GM18511 (cell line): ENCODE results near the gene SH2D3A.
"Not testable (repeated sequence)": the region's sequence is repeated elsewhere in the genome, so short reads cannot be mapped to it uniquely, and the experiment has no call there.

ENCODE experiments used
- ATAC-seq: cut with Tn5 transposase; IDR thresholded peaks from one replicate; pipeline ENCODE4 v1.9.1; 2021; ENCODE audit warnings: mild to moderate bottlenecking, moderate library complexity; ENCODE audit not compliant: unreplicated experiment

The SH2D3A gene

DNA sequence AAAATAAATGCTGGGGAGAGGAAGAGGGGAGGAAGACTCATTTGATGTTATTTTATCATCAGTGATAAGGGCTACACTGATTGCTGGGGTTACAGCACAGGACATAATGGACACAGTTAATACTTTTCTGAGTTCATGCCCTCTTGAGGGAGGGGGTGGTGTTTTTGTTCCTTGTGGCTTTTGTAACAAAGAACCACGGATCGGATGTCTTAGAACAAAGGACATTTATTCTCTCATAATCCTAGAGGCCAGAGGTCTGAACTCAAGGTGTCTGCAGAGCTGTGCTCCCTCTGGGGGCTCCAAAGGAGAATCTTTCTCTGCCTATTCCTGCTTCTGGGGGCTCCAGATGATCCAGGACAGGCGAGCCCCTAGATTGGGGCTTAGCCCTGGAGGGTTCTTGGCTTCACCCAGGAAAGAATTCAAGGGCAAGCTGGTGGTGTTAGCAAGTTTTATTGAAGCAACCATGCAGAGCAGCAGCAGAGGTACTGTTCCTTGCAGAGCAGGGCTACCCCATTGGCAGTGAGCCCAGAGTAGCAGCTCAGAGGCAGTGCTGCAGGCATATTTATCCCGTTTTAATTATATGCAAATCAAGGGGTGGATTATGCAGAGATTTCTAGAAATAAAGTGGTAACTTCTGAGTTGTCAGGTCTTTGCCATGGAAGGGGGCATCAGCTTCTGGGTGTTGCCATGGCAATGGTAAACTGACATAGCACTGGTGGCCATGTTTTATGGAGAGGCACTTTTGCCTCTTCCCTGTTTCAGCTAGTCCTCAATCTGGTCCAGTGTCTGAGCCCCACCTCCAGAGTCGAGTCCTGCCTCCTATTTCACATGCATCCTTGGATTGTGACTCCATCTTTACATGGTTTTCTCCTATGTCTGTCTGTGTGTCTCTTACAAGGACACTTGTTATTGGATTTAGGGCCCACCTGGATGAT is 23.2 kb upstream of the SH2D3A start:
- ATAC-seq = no peak

DNA sequence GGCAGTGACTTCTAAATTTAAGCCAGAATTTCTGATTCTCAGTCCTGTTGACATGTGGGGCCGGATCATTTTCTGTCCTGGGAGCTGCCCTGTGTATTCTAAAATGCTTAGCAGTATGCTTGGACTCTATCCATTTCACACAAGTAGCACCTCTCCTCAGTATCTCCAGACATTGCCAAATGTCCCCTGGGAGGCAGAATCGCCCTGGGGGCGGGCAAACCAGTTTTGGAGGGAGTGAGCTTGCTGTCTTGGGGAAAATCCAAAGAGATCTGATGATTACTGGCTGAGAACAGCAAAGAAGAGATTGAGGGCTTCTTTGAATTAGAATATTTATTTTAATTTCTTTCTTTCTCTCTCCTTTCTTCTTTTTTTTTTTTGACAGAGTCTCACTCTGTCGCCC is 21.7 kb upstream of the SH2D3A start:
- no peak for ATAC-seq

DNA sequence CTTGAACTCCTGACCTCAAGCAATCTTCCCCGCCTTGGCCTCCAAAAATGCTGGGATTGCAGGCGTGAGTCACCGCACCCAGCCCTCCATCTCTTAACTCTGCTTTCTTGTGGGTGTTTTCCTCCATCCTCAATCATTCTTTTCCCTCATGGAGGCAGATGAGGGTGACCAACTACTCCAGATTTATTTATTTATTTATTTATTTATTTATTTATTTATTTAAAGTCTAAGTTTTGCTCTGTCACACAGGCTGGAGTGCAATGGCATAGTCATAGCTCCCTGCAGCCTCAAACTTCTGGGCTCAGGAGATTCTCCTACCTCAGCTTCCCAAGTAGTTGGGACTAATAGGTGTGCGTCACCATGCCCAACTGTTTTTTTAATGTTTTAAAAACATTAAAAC is 20.2 kb upstream of the SH2D3A start:
- no peak for ATAC-seq

DNA sequence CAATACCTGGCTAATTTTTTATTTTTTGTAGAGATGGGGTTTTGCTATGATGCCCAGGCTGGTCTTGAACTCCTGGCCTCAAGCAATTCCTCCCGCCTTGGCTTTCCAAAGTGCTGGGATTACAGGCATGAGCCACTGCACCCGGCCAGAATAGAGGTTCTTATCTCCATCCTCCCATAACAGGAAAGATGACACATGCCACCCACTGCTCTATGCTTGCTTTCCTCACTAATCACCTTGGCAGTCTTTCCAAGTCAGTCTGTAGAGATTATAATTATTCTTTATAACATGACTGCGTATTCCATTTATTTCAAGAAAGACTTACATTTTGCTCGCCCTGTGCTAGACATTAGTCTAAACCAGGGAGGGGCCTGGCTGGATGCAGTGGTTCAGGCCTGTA is 12.0 kb upstream of the SH2D3A start:
- ATAC-seq = no peak

DNA sequence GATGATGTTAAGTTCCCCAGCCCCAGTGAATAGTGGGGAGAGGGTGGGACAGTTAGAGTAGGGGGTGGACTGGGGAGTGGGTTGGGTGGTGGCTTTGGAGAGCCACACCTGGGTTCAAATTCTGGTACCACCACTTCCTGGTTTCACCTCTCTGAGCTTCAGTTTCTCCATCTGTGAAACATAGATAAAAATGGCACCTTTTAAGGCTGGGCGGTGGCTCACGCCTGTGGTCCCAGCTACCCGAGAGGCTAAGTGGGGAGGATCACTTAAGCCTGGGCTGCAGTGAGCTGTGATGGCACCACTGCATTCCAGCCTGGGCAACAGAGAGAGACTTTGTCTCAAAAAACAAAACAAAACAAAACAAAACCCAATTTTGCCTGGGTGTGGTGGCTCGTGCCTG is 11.2 kb upstream of the SH2D3A start:
- no peak for ATAC-seq

DNA sequence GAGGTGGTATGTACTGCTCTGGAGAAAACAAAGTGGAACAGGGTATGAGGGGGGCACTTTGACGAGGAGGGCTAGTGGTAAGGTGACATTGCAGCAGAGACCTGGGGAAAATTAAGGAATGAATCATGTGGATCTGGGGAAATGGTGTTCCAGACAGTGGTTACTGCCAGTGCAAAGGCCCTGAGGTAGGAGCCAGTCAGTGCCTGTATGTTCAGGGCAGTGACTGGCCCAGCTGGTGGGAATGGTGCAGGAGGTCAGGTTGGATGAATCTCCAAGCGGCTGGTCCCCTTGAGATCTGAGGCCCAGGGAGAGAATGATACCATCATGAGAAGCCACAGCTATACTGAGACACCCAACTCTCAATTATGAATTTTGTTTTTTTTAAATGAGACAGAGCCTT is 10.2 kb upstream of the SH2D3A start:
- ATAC-seq = no peak

DNA sequence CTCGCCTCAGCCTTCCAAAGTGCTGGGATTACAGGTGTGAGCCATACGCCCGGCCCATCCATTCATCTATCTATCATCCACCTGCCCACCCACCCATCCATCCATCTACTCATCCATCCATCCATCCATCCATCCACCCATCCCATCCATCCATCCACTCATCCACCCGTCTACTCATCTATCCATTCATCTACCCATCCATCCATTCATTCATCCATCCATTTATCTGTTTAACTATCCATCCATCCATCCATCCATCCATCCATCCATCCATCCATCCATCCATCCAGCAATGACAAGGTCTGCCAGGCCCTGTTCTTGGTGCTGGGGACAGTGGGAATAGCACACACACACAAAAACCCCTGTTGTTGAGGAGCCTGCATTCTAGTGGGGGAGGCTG is 9.8 kb upstream of the SH2D3A start:
- ATAC-seq = no peak

DNA sequence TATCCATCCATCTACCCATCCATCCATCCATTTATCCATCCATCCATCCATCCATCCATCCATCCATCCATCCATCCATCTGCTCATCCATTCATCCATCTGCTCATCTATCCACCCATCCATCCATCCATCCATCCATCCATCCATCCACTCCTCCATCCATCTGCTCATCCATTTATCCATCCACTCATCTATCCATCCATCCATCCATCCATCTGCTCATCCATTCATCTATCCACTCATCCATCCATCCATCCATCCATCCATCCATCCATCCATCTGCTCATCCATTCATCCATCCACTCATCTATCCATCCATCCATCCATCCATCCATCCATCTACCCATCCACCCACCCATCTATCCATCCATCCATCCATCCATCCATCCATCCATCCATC is 8.8 kb upstream of the SH2D3A start:
- ATAC-seq = not testable (repeated sequence)

DNA sequence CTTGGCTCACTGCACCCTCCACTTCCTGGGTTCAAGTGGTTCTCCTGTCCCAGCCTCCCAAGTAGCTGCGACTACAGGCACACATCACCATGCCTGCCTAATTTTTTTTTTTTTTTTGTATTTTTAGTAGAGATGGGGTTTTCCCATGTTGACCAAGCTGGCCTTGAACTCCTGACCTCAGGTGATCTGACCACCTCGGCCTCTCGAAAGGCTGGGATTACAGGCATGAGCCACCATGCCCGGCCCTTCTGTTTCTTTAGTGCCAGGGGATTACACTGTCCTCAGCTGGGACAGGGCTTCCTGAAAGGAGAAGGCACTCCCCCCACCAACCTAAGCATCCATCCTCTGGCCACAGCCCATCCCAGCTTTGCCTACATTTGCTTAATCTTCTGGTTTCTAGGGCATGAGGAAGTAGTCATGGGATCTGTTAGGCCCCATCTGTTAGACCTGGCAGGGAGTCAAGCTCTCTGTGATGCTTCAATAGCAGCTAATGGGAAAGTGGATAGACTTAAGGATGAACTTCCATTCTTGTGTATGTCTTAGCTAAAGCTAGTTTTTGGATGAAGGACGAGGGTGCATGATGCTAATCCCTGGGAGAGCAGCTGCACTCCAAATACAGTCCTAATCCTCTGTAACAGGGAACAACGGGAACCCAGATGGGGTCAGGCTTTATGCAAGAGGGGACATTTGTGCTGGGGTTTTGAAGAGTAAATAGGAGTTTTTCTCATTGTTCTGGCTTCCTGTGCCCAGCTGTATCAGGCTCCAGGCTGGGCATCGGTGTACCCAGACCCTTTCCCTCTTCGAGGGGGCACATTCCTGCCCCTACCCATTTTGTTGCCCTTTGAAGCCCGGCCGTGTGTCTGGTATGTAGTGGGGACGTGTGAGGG is 7.8 kb upstream of the SH2D3A start:
- no peak for ATAC-seq

DNA sequence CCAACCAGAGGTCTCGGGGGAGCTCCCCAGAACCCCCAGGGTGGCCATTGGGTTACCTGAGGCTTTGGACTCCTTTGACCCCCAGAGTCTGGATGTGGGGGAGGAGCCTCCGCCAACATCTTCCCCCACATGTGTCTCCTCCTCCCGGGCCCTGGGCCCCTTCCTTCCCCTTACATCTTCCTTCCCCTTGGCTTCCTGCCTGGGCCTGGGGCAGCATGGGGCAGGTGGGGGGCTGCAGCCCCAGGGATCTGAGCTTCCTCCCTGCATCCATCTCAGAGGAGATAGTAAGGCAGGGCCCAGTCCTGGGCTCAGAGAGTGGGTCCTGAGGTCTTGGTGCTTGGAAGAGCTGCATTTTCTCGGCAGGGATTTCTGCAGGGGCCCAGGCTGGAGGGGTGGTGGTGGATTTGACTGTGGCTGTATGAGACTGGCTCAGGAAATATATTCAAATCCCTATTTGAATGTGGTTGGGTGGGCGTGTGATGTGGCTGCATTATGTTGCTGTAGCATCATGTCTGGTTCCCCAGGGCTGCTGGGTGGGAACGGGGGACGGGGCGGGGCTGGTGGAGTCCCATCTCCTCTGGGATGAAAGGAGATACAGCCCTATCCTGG is 6.2 kb upstream of the SH2D3A start:
- ATAC-seq = peak; percentile 43

DNA sequence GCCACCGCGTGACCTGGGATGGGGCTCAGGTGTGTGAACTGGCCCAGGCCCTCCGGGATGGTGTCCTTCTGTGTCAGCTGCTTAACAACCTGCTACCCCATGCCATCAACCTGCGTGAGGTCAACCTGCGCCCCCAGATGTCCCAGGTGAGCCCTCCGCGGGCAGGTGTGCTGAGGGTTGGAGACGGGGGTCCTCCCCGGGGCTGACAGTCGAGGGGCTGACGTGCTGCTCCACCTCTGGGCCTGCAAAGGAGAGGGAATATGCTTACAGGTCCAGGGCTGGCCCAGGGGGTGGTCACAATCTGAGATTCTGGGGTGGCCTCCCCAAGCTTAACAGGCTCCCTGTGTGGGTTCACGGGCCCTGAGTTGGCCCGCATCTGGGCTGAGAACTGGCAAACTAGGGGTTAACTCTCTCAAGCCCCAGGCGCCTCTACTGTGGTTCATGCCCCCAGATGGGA is 5.7 kb upstream of the SH2D3A start:
- peak; percentile 2 for ATAC-seq

DNA sequence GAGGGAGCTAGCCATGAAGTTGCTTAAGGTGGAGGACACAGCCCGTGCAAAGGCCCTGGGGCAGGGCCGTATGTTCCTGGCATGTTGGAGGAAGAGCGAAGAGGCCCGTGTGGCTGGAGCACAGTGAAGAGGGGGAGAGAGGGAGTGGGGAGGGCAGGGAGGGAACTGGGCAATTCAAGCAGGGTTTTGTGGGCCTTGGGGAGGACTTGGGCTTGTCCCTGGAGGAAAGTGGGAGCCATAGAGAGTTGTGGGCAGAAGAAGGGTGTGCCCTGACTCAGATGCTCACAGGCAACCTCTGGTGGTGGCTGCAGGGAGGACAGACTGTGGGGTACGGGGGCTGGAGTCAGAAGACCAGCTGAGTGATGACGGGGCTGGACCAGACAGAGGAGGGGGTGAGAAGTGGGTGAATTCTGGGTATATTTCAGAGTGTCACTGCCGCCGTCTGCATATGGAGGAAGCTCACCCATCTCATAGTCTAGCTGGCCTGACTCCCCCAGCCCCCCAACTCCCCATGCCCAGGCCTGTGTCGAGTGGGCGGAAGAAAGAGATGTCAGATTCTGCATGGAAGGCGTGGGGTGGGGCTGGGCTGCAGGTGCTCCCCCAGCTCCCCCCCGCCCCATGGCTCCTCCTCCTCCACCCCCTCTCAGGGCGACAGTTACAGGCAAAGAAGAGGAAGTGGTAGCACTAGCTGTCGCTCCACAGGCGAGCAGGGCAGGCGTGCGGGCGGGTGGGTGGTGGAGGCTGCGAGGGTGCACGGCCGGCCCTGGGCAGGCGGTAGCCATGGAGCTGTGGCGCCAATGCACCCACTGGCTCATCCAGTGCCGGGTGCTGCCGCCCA is 5.0 kb upstream of the SH2D3A start, which contains the start of gene VAV1:
TSS of gene VAV1 (plus strand) at position 681 of the 838 bp plus-strand sequence. CDS start at position 781, 100 bp downstream.
- peak; percentile 45 for ATAC-seq

DNA sequence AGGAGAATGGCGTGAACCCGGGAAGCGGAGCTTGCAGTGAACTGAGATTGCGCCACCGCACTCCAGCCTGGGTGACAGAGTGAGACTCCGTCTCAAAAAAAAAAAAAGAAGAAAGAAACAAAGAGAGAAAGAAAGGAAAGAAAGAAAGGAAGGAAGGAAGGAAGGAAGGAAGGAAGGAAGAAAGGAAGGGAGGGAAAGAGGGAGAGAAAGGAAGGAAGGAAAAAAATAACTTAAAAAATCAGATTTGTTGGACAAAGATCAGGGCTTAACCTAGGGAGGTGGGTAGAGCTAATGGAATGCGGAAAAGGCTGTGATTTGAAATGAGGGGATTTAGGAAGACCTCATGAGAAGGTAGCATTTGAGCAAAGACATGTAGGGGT is 4.4 kb upstream of the SH2D3A start:
- not testable (repeated sequence) for ATAC-seq

DNA sequence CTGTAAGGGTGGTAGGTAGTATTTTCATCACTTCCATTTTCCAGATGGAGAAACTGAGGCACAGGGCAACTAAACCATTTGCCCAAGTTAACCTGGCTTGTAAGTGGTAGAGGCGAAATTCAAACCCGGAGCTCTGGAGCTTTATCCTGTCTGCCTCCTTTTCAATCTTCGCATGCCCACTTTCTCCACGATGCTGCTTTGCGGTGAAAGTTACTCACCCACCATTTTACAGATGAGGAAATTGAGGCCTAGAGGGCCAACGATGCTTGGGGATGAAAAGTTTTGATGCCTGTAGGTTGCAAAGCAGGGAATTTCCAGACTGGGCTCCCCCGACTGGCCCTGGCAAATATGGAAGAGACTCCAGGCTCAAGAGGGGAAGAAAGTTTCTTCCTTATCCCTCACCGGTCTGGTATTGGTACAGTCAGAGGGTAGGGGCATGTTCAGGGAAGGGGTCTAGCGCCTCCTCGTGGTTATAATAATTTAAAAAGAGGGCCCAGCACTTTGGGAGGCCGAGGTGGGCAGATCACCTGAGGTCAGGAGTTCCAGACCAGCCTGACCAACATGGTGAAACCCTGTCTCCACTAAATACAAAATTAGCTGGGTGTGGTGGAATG is 1.9 kb upstream of the SH2D3A start:
- ATAC-seq = no peak

DNA sequence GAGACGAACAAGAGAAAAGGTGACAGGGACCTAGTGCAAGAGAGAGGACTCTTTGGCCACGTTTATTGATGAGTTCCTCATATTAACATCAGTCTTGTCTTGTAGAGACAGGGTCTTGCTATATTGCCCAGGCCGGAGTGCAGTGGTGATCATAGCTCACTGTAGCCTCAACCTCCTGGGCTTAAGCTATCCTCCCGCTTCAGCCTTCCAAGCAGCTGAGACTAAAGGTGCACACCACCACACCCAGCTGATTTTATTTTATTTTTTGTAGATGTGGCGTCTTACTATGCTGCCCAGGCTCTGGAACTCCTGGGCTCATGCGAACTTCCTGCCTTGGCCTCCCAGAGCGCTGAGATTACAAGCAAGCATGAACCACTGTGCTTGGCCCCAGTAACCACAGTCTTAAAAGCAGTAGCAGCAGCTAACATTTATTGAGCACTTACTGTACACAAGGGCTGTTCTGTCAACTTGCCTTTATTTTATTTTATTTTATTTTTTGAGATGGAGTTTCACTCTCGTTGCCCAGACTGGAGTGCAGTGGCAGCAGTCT is 1.1 kb upstream of the SH2D3A start:
- ATAC-seq = no peak

DNA sequence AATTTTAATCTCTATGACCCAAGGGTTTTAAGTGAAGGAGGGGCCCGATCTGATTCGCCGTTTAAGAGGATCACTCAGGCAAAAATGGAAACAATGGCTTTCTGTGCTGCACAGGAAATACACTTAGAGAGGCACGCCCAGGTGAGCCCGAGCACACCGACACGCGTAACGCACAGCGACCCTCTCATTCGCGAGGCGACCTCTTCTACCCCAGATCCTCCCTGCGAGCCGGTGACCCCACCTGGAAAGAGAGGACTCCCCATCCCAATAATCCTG is 216 bp downstream of the SH2D3A start:
- peak; percentile 27 for ATAC-seq

DNA sequence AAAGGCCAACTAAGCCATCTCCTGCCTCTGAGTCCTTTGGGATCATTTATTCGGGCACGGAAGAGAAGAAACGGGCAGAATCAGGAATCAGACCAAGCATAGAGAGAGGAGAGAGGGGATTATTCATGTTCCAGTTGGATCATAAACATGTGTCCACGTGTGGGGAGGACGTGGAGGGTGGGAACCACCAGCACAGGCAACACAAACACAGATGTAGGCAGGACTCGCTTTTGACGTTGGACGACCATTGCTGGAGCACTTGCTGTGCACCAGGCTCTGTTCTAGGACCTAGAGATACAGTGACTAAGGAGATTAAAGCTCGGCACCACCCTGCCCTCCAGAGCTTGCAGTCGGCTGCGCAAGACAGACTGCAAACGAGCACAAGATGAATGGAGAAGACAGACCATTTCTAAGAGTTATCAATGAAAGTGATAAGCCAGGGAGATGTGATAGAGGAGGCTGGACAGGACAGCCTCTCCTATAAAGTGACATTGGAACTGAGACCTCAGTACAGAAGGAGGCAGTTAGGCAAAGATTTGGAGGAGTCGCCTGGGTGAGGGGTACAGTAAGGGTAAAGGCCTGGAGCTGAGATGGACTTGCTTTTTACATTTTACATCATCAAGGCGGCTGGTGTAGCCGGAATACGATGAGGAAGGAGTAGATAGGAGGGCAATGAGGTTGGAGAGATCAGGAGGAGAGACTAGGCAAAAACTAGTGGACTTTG is 716 bp downstream of the SH2D3A start:
- no peak for ATAC-seq

DNA sequence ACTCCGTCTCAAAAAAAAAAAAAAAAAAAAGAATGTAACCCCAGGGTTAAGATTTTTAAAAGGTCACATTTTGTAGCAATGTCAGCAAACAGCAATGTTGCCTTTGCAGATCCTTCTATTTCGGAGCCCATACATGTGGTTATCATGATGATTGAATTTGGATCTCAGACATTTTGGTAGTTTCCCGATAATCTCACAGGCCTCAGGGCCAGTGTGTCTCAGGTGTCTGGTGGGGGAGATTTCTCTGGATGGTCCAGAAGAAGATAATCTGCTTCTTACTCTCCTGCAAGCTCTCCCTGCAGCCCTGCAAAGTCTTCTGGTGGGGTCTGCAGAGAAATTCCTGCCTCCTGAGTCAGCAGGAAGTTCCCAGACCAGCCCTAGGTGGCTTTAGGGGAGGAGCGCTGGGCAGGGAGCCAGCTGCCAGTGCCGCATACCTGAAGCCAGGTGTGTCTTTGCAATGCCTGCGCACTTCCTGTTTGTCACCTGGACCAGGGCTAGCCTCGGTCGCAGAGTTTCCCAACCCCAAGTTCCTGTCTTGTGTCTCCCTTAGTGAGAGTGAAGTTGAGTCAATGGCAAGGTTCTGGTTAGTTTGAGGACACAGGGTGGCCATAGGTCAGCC is 1.4 kb downstream of the SH2D3A start:
- ATAC-seq = no peak
